ENCODE results near the gene NAV3. TPM values are rescaled to one million over a fixed set of nuclear protein-coding genes. Genes with fewer than 3 reads are reported as not detected.

Gene NAV3
- total RNA-seq, 1 donor: 121 TPM

DNA sequence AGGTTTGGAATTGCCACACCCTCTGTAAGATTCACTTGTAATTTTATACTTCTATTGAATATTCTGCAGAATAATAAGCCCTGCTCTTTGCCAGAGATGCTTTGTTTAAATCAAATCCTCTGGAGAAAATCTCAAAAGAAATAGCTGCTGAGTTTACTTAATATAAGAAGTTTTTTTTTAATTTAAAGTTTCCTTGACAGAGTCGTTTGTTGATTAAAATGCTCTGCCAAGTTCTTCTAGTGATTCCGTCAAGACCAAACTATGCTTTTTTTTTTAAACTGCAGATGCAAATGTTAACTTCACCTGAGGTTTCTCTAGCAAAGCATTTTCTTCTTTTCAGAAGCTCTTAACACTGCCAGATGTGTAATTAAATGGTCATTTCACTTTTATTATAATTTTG is 13.4 kb upstream of the NAV3 start:
- no peak for DNase-seq (ENCODE audit: low read depth)
- no peak overlapping the region for H3K4me3 ChIP-seq (ENCODE audit: low read depth, low read length)
- TF ChIP-seq, protein P1, sequence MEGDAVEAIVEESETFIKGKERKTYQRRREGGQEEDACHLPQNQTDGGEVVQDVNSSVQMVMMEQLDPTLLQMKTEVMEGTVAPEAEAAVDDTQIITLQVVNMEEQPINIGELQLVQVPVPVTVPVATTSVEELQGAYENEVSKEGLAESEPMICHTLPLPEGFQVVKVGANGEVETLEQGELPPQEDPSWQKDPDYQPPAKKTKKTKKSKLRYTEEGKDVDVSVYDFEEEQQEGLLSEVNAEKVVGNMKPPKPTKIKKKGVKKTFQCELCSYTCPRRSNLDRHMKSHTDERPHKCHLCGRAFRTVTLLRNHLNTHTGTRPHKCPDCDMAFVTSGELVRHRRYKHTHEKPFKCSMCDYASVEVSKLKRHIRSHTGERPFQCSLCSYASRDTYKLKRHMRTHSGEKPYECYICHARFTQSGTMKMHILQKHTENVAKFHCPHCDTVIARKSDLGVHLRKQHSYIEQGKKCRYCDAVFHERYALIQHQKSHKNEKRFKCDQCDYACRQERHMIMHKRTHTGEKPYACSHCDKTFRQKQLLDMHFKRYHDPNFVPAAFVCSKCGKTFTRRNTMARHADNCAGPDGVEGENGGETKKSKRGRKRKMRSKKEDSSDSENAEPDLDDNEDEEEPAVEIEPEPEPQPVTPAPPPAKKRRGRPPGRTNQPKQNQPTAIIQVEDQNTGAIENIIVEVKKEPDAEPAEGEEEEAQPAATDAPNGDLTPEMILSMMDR (IDR thresholded peaks at IDR 0.05; ENCODE audit: insufficient read depth, low read length): no peak

DNA sequence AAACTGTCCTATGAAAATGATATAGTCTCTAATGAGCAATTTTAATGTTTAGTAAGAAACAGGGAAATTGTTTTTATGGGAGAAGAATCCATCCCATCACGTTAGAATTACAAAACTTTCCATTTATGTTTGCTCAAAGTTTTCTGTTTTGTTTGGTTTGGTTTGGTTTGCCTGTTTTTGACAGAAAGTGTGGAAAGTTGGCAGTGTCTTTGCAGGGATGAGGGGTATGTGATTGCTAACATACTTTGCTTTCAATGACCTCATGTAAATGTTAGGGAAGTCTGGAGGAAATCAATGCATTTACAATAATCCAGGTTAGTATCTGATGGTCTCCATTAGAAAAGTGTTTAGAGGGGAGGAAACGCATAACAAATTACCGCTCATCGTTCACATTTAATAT is 12.3 kb upstream of the NAV3 start:
- H3K4me3 ChIP-seq (ENCODE audit: low read depth, low read length): no peak overlapping the region
- TF ChIP-seq, protein P1 (IDR thresholded peaks at IDR 0.05; ENCODE audit: insufficient read depth, low read length): no peak
- DNase-seq (ENCODE audit: low read depth): no peak

DNA sequence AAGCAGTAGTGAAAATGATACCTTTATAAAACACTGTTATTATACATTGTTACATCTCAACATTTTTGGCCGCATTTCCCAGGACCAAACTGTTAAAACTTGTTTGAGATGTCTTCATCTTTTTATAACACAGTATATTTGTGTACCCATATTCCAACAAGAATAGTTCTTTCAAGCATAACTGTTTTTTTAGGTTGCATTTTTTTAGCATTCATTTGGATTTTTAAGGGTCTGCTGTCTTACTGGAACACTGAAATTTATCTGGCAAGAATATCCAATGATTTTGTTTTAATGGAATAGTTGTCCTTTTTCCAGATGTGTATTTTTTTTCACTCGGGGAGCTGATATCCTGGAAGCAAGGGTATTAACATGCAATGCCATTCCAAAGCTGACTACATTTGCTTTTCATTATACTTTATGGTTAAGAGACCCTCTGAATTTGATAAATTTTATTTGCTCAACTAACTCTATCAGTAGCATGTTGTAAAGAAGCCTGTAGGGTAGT is 8.9 kb upstream of the NAV3 start:
- H3K4me3 ChIP-seq (ENCODE audit: low read depth, low read length): no peak overlapping the region
- peak; percentile 13 for DNase-seq (ENCODE audit: low read depth)
- TF ChIP-seq, protein P1 (IDR thresholded peaks at IDR 0.05; ENCODE audit: insufficient read depth, low read length): no peak

DNA sequence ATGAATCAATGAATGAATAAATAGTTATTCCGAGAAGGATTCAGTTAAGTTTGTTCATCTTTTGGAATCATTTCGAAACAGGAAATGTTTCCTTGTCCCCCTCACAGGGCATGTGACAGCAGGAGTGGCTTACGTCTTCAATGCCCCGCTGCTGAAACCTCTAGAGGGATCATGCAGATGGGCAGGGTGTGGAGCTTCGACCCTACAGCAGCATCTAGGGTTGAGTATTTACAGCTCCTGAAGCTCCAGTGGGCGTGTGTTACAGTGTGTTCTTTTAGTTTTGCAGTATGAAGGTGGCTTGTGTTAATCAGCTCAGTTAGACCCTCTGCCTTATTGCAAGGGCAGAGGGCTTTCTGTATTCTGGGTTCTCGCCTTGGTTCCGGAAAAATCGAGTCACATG is 2.6 kb downstream of the NAV3 start:
- TF ChIP-seq, protein P1 (IDR thresholded peaks at IDR 0.05; ENCODE audit: insufficient read depth, low read length): no peak
- H3K4me3 ChIP-seq (ENCODE audit: low read depth, low read length): no peak overlapping the region
- no peak for DNase-seq (ENCODE audit: low read depth)

DNA sequence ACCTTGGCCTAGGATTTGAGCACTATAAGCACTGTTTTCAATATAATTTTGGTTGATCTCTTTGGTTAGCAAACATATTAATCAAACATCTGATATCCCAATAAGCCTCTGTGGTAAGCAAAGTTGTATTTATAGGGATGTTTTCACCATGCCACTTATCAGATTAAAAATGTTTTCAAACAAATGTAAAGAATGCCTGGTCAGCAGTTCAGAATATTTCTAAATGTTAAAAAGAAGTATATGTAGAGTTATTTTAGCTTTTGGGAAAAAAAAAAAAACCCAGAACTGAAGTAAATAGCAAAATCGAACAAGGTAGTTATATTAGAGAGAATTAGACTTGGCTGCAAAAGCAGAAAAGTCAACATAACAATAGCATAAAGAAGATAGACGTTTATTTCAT is 3.9 kb downstream of the NAV3 start:
- TF ChIP-seq, protein P1 (IDR thresholded peaks at IDR 0.05; ENCODE audit: insufficient read depth, low read length): no peak
- no peak overlapping the region for H3K4me3 ChIP-seq (ENCODE audit: low read depth, low read length)
- no peak for DNase-seq (ENCODE audit: low read depth)

DNA sequence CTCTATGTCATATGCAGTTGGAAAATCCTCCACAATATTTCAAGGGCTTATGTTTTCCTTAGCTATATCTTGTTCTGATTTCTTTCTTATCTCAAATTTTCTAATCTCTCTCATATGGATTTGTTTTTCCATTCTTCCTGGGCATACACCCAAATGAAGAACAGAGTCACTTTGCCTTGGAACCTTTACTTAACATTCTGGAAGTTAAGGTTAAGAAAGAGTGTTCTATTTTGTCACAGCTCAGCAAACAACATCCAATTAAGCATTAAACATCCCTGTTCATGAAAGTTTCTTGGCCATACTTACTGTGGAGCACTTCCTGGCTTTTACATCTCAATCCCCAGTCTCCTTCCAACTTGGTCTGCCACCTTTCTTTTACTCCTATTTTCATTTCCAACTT is 5.3 kb downstream of the NAV3 start:
- TF ChIP-seq, protein P1 (IDR thresholded peaks at IDR 0.05; ENCODE audit: insufficient read depth, low read length): no peak
- no peak overlapping the region for H3K4me3 ChIP-seq (ENCODE audit: low read depth, low read length)
- DNase-seq (ENCODE audit: low read depth): peak; percentile 84

DNA sequence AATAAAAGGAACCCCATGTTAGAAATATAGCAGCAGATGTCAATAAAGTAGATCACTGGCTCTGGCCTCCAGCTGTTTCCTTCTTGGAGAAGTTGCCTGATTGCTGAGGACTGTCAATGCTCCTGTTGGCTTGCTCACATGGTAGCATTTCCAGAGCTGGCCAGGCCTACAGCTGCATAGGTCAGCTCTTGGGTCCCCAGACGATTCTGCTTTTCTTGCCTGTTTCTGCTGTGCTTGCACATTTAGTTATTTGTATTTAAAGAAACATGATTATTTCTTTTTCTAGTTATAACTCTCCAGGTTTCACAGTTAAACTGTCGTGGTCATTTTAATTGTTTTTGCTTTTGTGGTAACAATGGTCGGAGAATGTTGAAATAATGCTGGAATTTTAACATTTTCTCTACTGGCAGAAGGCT is 7.2 kb downstream of the NAV3 start:
- peak; percentile 29 for DNase-seq (ENCODE audit: low read depth)
- TF ChIP-seq, protein P1 (IDR thresholded peaks at IDR 0.05; ENCODE audit: insufficient read depth, low read length): no peak
- no peak overlapping the region for H3K4me3 ChIP-seq (ENCODE audit: low read depth, low read length)
